Calu3 (cell line): ENCODE results near the gene BEX1. TPM values are rescaled to one million over a fixed set of nuclear protein-coding genes. Genes with fewer than 3 reads are reported as not detected.
"Not testable (repeated sequence)": the region's sequence is repeated elsewhere in the genome, so short reads cannot be mapped to it uniquely, and the experiment has no call there.

Source experiments
- Bru-seq: library from RNA; stranded (reverse); fragments of 400-500 nt; gene quantifications from one replicate; lab custom pipeline; 2021; lab: Mats Ljungman, UMichigan
- BruChase-seq, 2 experiments: library from RNA; stranded (reverse); fragments of 400-500 nt; gene quantifications; one replicate each; lab custom pipeline; 2021; lab: Mats Ljungman, UMichigan
- BruUV-seq: library from RNA; stranded (reverse); fragments of 400-500 nt; replicated peaks from 2 replicates; lab custom pipeline; 2021; lab: Mats Ljungman, UMichigan
- CTCF ChIA-PET: fragments of 300-600 bp; sonication (Branson Sonifier 250); formaldehyde crosslinking; loops from one replicate; lab custom pipeline; 2022; ENCODE audit warnings: antibody characterized with exemption; lab: Charles Lee
- DNase-seq: peaks from one replicate; pipeline ENCODE4 v3.0.0; 2022
- H3K27ac Mint-ChIP-seq: one replicate; pipeline ENCODE4 v1.8.0; 2022; ENCODE audit warnings: mixed read lengths; ENCODE audit not compliant: unreplicated experiment
- H3K27me3 Mint-ChIP-seq: one replicate; pipeline ENCODE4 v1.8.0; 2022; ENCODE audit warnings: mixed read lengths; ENCODE audit not compliant: unreplicated experiment
- H3K36me3 Mint-ChIP-seq: one replicate; pipeline ENCODE4 v1.8.0; 2022; ENCODE audit warnings: mild to moderate bottlenecking, moderate library complexity, mixed read lengths; ENCODE audit not compliant: insufficient read depth, unreplicated experiment
- H3K4me1 Mint-ChIP-seq: one replicate; pipeline ENCODE4 v1.8.0; 2022; ENCODE audit warnings: mild to moderate bottlenecking, low read depth, mixed read lengths; ENCODE audit not compliant: unreplicated experiment
- H3K4me3 Mint-ChIP-seq: one replicate; pipeline ENCODE4 v1.8.0; 2022; ENCODE audit warnings: mild to moderate bottlenecking, low read depth, moderate library complexity, mixed read lengths; ENCODE audit not compliant: unreplicated experiment
- H3K9me3 Mint-ChIP-seq: one replicate; pipeline ENCODE4 v1.8.0; 2022; ENCODE audit warnings: low read depth, mixed read lengths; ENCODE audit not compliant: unreplicated experiment
- intact Hi-C: fragments of 100-400 bp; cut with micrococcal nuclease; formaldehyde crosslinking; loops from one replicate; pipeline ENCODE4 v1.10.0; 2022; ENCODE audit not compliant: unreplicated experiment
- long read RNA-seq: library from polyadenylated mRNA; stranded (forward); transcript quantifications from one replicate; pipeline ENCODE4 v2.0.0, GENCODE V29; 2022
- total RNA-seq: library from RNA; stranded (reverse); gene quantifications from 2 replicates; pipeline ENCODE4 v1.2.3, GENCODE V29; 2022
- TF ChIP-seq, protein P1 (sequence below): fragments of 200-600 bp; IDR thresholded peaks from one replicate; pipeline ENCODE4 v1.8.0; 2022; ENCODE audit warnings: antibody characterized with exemption; ENCODE audit not compliant: unreplicated experiment

BEX1 gene
- total RNA-seq (9.2 and 12.9 TPM in 2 replicates), Bru-seq, nascent RNA (percentile 45 among the genes with signal in this experiment), BruChase-seq, experiment 1, labeled RNA remaining after a 6-hour chase (percentile 74 among the genes with signal in this experiment), BruChase-seq, experiment 2, labeled RNA remaining after a 2-hour chase (percentile 68 among the genes with signal in this experiment)
- long read RNA-seq, transcript BEX1-201 (3 exons, 864 nt), result major isoform, 16 of 19 reads
- long read RNA-seq, partial matches to known transcripts, result 2 of 19 reads
- long read RNA-seq, other reads (novel, unspliced or antisense), result 1 of 19 reads

DNA sequence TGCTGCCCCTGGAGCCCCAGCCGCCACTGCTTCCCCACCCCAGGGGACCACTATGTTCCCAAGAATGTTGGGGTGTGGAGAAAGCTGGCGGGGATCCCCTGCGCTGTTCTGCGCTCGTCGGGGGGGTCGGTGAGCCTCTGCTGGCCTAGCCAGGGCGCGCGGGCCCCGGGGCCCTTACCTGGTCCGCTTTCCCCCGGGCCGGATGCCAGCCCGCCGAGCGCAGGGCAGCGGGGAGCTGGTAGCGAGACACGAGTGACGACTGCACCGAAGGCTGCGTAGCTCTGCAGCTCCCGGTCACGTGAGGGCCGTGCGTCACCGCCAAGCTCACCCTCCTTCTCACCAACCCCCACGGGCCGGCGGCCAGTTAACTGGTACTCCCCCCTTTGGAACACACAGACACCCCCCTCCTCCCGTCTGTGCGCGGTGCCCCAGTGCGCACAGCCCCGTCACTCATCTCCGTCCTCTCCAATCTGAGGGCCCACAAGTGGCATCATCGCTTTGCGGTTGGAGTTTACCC lies at the start of gene BEX1:
BEX1 (minus strand) TSS at position 254 of the 517 bp plus-strand sequence. CDS start 897 bp downstream, outside the sequence.
- CTCF ChIA-PET, result interaction anchor here (0.9 kb wide), 1 partner anchor 88 kb away, joined by 5 read pairs; no protein-coding TSS in a partner anchor
- intact Hi-C loops, result no loop called here
- H3K9me3 Mint-ChIP-seq, result peaks cover 2% of the 10 kb centered on the region
- H3K27me3 Mint-ChIP-seq, result peaks cover 28% of the 10 kb centered on the region
- TF ChIP-seq, protein P1, sequence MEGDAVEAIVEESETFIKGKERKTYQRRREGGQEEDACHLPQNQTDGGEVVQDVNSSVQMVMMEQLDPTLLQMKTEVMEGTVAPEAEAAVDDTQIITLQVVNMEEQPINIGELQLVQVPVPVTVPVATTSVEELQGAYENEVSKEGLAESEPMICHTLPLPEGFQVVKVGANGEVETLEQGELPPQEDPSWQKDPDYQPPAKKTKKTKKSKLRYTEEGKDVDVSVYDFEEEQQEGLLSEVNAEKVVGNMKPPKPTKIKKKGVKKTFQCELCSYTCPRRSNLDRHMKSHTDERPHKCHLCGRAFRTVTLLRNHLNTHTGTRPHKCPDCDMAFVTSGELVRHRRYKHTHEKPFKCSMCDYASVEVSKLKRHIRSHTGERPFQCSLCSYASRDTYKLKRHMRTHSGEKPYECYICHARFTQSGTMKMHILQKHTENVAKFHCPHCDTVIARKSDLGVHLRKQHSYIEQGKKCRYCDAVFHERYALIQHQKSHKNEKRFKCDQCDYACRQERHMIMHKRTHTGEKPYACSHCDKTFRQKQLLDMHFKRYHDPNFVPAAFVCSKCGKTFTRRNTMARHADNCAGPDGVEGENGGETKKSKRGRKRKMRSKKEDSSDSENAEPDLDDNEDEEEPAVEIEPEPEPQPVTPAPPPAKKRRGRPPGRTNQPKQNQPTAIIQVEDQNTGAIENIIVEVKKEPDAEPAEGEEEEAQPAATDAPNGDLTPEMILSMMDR, result no peak
- H3K4me3 Mint-ChIP-seq, result peak within 1 kb of the TSS; percentile 72
- no peaks in the 10 kb centered on the region for H3K36me3 Mint-ChIP-seq
- no peak within 1 kb of the TSS for H3K27ac Mint-ChIP-seq
- peak; percentile 51 for DNase-seq
- H3K4me1 Mint-ChIP-seq, result no peaks in the 10 kb centered on the region
- BruUV-seq, result no TSS peak

DNA sequence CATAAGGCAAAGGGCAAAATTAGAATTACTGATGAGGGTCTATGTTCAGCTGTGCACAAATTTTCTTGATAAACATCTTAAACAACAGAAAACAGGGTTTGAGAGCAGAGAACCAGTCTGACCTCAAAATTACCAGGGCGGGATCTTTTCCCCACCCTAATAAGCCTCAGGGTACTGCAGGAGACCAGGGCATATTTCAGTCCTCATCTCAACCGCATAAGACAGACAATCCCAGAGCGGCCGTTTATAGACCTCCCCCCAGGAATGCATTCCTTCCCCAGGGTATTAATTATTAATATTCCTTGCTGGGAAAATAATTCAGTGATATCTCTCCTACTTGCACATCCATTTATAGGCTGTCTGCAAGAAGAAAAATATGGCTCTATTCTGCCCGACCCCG lies 45.5 kb upstream of the BEX1 start:
- H3K27ac Mint-ChIP-seq, H3K36me3 Mint-ChIP-seq, DNase-seq, H3K27me3 Mint-ChIP-seq, H3K4me3 Mint-ChIP-seq, H3K4me1 Mint-ChIP-seq, BruUV-seq, intact Hi-C loops, H3K9me3 Mint-ChIP-seq, CTCF ChIA-PET: not testable (repeated sequence)

DNA sequence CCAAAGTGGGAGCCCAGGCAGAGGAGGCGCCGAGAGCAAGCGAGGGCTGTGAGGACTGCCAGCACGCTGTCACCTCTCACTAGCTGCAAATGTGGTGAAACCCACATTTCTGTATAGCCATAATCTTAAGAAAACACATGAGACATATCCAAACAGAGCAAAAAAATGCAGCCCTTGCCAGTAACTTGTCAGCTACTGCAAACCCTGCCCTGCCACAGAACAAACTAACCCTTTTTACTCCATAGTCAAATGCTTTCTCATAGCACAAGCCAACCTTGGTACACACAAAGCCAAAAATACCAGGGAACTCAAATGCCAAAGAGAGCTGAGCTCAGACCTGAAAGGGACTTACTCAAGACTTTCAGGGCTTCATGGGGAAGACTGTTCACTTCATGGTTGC lies 43.9 kb upstream of the BEX1 start:
- Mint-ChIP-seq H3K4me1 (no peaks in the 10 kb centered on the region), H3K9me3 (peaks cover 3% of the 10 kb centered on the region), H3K36me3 (no peaks in the 10 kb centered on the region), H3K4me3 (no peak overlapping the region), H3K27ac (no peak overlapping the region), H3K27me3 (no peaks in the 10 kb centered on the region)
- BruUV-seq, result no TSS peak
- CTCF ChIA-PET, result no interaction called here
- intact Hi-C loops, result no loop called here
- DNase-seq, result no peak
- TF ChIP-seq, protein P1, result no peak

DNA sequence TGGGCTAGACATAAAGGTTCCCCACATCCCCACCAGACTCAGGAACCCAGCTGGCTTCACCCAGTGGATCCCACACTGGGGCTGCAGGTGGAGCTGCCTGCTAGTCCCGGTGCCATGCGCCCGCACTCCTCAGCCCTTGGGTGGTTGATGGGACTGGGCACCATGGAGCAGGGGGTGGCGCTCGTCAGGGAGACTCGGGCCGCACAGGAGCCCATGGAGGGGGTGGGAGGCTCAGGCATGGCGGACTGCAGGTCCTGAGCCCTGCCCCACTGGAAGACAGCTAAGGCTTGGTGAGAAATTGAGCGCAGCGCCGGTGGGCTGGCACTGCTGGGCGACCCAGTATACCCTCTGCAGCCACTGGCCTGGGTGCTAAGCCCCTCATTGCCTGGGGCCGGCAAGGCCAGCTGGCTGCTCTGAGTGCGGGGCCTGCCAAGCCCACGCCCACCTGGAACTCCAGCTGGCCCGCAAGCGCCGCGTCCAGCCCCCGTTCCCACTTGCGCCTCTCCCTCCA lies 43.3 kb upstream of the BEX1 start:
- CTCF ChIA-PET, H3K4me1 Mint-ChIP-seq, BruUV-seq, DNase-seq, H3K27ac Mint-ChIP-seq, H3K9me3 Mint-ChIP-seq, H3K27me3 Mint-ChIP-seq, H3K4me3 Mint-ChIP-seq, intact Hi-C loops, H3K36me3 Mint-ChIP-seq: not testable (repeated sequence)

DNA sequence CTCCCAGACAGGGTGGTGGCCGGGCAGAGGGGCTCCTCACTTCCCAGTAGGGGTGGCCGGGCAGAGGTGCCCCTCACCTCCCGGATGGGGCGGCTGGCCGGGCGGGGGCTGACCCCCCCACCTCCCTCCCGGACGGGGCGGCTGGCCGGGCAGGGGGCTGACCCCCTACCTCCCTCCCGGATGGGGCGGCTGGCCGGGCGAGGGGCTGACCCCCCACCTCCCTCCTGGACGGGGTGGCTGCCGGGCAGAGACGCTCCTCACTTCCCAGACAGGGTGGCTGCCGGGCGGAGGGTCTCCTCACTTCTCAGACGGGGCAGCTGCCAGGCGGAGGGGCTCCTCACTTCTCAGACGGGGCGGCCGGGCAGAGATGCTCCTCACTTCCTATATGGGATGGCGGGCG lies 40.4 kb upstream of the BEX1 start:
- H3K27me3 Mint-ChIP-seq, DNase-seq, H3K4me1 Mint-ChIP-seq, BruUV-seq, H3K9me3 Mint-ChIP-seq, CTCF ChIA-PET, H3K36me3 Mint-ChIP-seq, H3K27ac Mint-ChIP-seq, intact Hi-C loops, H3K4me3 Mint-ChIP-seq: not testable (repeated sequence)

DNA sequence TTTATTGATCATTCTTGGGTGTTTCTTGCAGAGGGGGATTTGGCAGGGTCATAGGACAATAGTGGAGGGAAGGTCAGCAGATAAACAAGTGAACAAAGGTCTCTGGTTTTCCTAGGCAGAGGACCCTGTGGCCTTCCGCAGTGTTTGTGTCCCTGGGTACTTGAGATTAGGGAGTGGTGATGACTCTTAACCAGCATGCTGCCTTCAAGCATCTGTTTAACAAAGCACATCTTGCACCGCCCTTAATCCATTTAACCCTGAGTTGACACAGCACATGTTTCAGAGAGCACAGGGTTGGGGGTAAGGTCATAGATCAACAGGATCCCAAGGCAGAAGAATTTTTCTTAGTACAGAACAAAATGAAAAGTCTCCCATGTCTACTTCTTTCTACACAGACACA lies 39.9 kb upstream of the BEX1 start:
- intact Hi-C loops, BruUV-seq, H3K36me3 Mint-ChIP-seq, H3K27me3 Mint-ChIP-seq, H3K9me3 Mint-ChIP-seq, CTCF ChIA-PET, H3K27ac Mint-ChIP-seq, H3K4me3 Mint-ChIP-seq, H3K4me1 Mint-ChIP-seq, DNase-seq: not testable (repeated sequence)
